ENCODE results near the gene TP53BP2. TPM values are rescaled to one million over a fixed set of nuclear protein-coding genes. Genes with fewer than 3 reads are reported as not detected.
"Not testable (repeated sequence)": the region's sequence is repeated elsewhere in the genome, so short reads cannot be mapped to it uniquely, and the experiment has no call there.

The TP53BP2 gene
- total RNA-seq, 2 donors from 2014 or later = 26.8 to 29.3 TPM

GRCh38 chr1:223872308-223872901 is 26.7 kb upstream of the TP53BP2 start:
- Histone ChIP-seq H3K27me3 (no peaks in the 10 kb centered on the region), H3K4me1 (no peaks in the 10 kb centered on the region), H3K4me3 (no peak overlapping the region), H3K36me3 (no peaks in the 10 kb centered on the region), H3K9me3 (no peaks in the 10 kb centered on the region), H3K27ac (no peak overlapping the region)
- TF ChIP-seq CTCF (IDR thresholded peaks at IDR 0.05) = no peak
- no peak for DNase-seq (ENCODE audit: low spot score)

GRCh38 chr1:223870617-223871574 is 25.1 kb upstream of the TP53BP2 start:
- Histone ChIP-seq H3K27me3 (no peaks in the 10 kb centered on the region), H3K27ac (no peak overlapping the region), H3K36me3 (no peaks in the 10 kb centered on the region), H3K9me3 (no peaks in the 10 kb centered on the region), H3K4me3 (no peak overlapping the region), H3K4me1 (no peaks in the 10 kb centered on the region)
- no peak for TF ChIP-seq CTCF (IDR thresholded peaks at IDR 0.05)
- DNase-seq (ENCODE audit: low spot score) = no peak

- H3K4me3 ChIP-seq; H3K4me1 ChIP-seq; DNase-seq (ENCODE audit: low spot score); H3K9me3 ChIP-seq; H3K27ac ChIP-seq; H3K36me3 ChIP-seq; H3K27me3 ChIP-seq: not testable (repeated sequence)
These were observed 19.0 kb upstream of the TP53BP2 start for GRCh38 chr1:223864599-223865368.

- H3K36me3 ChIP-seq = no peaks in the 10 kb centered on the region
- no peaks in the 10 kb centered on the region for H3K9me3 ChIP-seq
- TF ChIP-seq CTCF (IDR thresholded peaks at IDR 0.05) = no peak
- no peak overlapping the region for H3K4me3 ChIP-seq
- no peak overlapping the region for H3K27ac ChIP-seq
- no peaks in the 10 kb centered on the region for H3K27me3 ChIP-seq
- DNase-seq (ENCODE audit: low spot score) = no peak
- H3K4me1 ChIP-seq = no peaks in the 10 kb centered on the region
These were observed 18.3 kb upstream of the TP53BP2 start for GRCh38 chr1:223864084-223864483.

- no peak for DNase-seq (ENCODE audit: low spot score)
- Histone ChIP-seq H3K9me3 (no peaks in the 10 kb centered on the region), H3K4me1 (no peaks in the 10 kb centered on the region), H3K27ac (no peak overlapping the region), H3K4me3 (no peak overlapping the region), H3K27me3 (no peaks in the 10 kb centered on the region), H3K36me3 (no peaks in the 10 kb centered on the region)
- no peak for TF ChIP-seq CTCF (IDR thresholded peaks at IDR 0.05)
These were observed 16.2 kb upstream of the TP53BP2 start for GRCh38 chr1:223861904-223862303.

All from right atrium auricular region (tissue), 2 donors.